HepG2 (cell line): Measurements from ENCODE around the gene TPX2. TPM values are rescaled to one million over a fixed set of nuclear protein-coding genes. Genes with fewer than 3 reads are reported as not detected.

Experiments used
- CHD2 ChIP-seq: IDR thresholded peaks from 2 replicates; pipeline ENCODE4 v1.6.1; 2011; ENCODE audit warnings: low read depth, low read length, improper control_type of control experiment
- DR1 ChIP-seq: sonication (generic); formaldehyde crosslinking; IDR thresholded peaks from 2 replicates; pipeline ENCODE4 v1.8.0; 2021; ENCODE audit warnings: mild to moderate bottlenecking, missing genetic modification reagents, inconsistent platforms
- FOXA1 ChIP-seq, 2 experiments: fragments of 450-650 bp in 1 of 2; sonication (generic) in 1 of 2; formaldehyde crosslinking in 1 of 2; IDR thresholded peaks; 2 replicates each; pipeline versions ENCODE4 v1.4.0 to v1.6.1; 2016 to 2020; ENCODE audit warnings: missing genetic modification reagents in 1 of 2
- ISL2 ChIP-seq: sonication (generic); formaldehyde crosslinking; IDR thresholded peaks from 2 replicates; pipeline ENCODE4 v1.5.0; 2020; ENCODE audit warnings: missing genetic modification reagents
- NFE2L2 ChIP-seq: fragments of 150-350 bp; IDR thresholded peaks from 2 replicates; pipeline ENCODE4 v1.6.1; 2014; ENCODE audit warnings: low read length
- PCBP2 ChIP-seq: fragments of 200-400 bp; formaldehyde crosslinking; optimal IDR thresholded peaks from 2 replicates; pipeline ENCODE3; 2018; ENCODE audit warnings: low read length, low read depth; ENCODE audit not compliant: poor library complexity, severe bottlenecking
- ZNF101 ChIP-seq: sonication (generic); formaldehyde crosslinking; IDR thresholded peaks from 2 replicates; pipeline ENCODE4 v1.4.0; 2020; ENCODE audit warnings: mild to moderate bottlenecking, low read depth, missing genetic modification reagents, borderline replicate concordance
- ZNF335 ChIP-seq: sonication (generic); formaldehyde crosslinking; IDR thresholded peaks from 2 replicates; pipeline ENCODE4 v1.4.0; 2020; ENCODE audit warnings: missing genetic modification reagents
- polyA plus RNA-seq, 8 experiments: library from polyadenylated mRNA; depleted of rRNA in 3 of 8; stranded (reverse) in 7 of 8; unstranded in 1 of 8; fragments of >200 nt; fragmentation: Illumina TruSeq in 4 of 8; extraction: Trizol in 4 of 8; gene quantifications; 2 replicates each; pipeline versions ENCODE4 v1.2.1 to v1.2.3, GENCODE V29; 2011 to 2016; ENCODE audit warnings: low read depth in 4 of 8, missing spikeins in 1 of 8, mixed read lengths in 1 of 8; ENCODE audit not compliant: insufficient read depth in 1 of 8
- total RNA-seq, 5 experiments: library from RNA; depleted of rRNA; stranded (reverse); fragments of >200 nt; fragmentation: Illumina TruSeq; extraction: Trizol; gene quantifications; 2 replicates each; pipeline ENCODE4 v1.2.3, GENCODE V29; 2016; ENCODE audit warnings: low read depth in 1 of 5
- TF ChIP-seq, protein P1 (sequence below): sonication (generic); formaldehyde crosslinking; IDR thresholded peaks from 2 replicates; pipeline ENCODE4 v1.4.0; 2020; ENCODE audit warnings: missing genetic modification reagents, low read depth, mild to moderate bottlenecking, borderline replicate concordance
- TF ChIP-seq, protein P2 (sequence below): sonication (generic); formaldehyde crosslinking; IDR thresholded peaks from 2 replicates; pipeline ENCODE4 v1.4.0; 2020; ENCODE audit warnings: missing genetic modification reagents; ENCODE audit errors: not compliant biosample characterization
- TF ChIP-seq, protein P3 (sequence below), 2 experiments: fragments of 450-650 bp in 1 of 2; sonication (generic) in 1 of 2; formaldehyde crosslinking in 1 of 2; IDR thresholded peaks; 2 replicates each; pipeline versions ENCODE4 v1.6.1 to v1.8.0; 2016 to 2022; ENCODE audit warnings: antibody characterized with exemption in 1 of 2, mild to moderate bottlenecking in 1 of 2, missing genetic modification reagents in 1 of 2
- TF ChIP-seq, protein P4 (sequence below): sonication (generic); formaldehyde crosslinking; IDR thresholded peaks from 2 replicates; pipeline ENCODE4 v1.8.1; 2023; ENCODE audit warnings: missing genetic modification reagents, inconsistent platforms, borderline replicate concordance
- TF ChIP-seq, protein P5 (sequence below): sonication (generic); formaldehyde crosslinking; IDR thresholded peaks from 2 replicates; pipeline ENCODE4 v1.5.0; 2020; ENCODE audit warnings: missing genetic modification reagents

The TPX2 gene
- total and polyA plus RNA-seq, 2 of the 13 experiments (the other 11 are each of a cell fraction or from before 2014, with no cell fraction given): 34.3 to 124 TPM

DNA sequence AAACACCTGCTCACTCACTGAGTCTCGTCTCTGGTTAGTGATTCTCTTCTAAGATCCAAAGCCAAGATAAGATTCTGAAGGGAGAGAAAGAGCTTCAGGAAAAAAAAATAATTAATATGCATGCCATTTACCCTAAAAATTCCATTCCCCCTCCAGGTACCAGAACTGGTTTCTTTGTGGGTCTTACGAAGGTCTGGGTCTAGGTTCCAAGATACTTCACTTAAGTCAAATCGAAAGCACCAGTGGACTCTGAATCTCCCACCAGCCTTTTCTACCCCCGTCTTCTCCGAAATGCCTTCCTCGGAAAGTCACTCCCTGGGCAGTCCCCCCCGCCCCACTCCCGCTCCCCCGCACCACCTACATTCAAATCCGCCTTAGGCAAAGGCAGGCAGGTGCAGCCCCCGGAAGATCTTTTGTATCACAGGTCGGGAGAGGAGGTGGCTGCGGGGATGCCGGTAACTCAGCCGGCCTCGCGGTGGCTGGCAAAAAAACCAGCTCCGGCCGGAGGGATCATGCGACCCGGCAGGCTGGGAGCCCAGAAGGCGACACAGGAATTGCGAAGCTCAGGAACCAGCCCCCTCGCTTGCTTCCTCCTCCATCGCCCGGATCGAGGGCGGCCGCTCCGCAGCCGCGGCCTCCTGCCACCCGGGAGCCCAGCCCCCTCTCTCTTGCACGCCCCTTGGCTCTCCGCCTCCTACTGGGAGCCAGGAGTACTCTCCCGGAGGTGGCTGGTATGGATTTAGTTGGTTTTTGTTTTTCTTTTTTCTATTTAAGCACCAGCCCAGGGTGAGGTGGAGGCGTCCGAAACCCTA is 16.6 kb upstream of the TPX2 start, which contains the start of gene BCL2L1 (continued):
- TF ChIP-seq PCBP2: peak; percentile 24
- TF ChIP-seq, protein P1, sequence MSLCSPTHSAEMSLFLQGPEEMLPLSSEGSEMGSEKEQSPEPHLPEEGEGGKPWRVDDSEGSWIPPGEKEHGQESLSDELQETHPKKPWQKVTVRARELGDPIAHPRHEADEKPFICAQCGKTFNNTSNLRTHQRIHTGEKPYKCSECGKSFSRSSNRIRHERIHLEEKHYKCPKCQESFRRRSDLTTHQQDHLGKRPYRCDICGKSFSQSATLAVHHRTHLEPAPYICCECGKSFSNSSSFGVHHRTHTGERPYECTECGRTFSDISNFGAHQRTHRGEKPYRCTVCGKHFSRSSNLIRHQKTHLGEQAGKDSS (CRISPR knock-in tag): peak; percentile 61; the same call in 1 of the 2 replicates
- TF ChIP-seq, protein P2, sequence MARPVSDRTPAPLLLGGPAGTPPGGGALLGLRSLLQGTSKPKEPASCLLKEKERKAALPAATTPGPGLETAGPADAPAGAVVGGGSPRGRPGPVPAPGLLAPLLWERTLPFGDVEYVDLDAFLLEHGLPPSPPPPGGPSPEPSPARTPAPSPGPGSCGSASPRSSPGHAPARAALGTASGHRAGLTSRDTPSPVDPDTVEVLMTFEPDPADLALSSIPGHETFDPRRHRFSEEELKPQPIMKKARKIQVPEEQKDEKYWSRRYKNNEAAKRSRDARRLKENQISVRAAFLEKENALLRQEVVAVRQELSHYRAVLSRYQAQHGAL: no peak
- TF ChIP-seq NFE2L2: no peak
- TF ChIP-seq, protein P3, sequence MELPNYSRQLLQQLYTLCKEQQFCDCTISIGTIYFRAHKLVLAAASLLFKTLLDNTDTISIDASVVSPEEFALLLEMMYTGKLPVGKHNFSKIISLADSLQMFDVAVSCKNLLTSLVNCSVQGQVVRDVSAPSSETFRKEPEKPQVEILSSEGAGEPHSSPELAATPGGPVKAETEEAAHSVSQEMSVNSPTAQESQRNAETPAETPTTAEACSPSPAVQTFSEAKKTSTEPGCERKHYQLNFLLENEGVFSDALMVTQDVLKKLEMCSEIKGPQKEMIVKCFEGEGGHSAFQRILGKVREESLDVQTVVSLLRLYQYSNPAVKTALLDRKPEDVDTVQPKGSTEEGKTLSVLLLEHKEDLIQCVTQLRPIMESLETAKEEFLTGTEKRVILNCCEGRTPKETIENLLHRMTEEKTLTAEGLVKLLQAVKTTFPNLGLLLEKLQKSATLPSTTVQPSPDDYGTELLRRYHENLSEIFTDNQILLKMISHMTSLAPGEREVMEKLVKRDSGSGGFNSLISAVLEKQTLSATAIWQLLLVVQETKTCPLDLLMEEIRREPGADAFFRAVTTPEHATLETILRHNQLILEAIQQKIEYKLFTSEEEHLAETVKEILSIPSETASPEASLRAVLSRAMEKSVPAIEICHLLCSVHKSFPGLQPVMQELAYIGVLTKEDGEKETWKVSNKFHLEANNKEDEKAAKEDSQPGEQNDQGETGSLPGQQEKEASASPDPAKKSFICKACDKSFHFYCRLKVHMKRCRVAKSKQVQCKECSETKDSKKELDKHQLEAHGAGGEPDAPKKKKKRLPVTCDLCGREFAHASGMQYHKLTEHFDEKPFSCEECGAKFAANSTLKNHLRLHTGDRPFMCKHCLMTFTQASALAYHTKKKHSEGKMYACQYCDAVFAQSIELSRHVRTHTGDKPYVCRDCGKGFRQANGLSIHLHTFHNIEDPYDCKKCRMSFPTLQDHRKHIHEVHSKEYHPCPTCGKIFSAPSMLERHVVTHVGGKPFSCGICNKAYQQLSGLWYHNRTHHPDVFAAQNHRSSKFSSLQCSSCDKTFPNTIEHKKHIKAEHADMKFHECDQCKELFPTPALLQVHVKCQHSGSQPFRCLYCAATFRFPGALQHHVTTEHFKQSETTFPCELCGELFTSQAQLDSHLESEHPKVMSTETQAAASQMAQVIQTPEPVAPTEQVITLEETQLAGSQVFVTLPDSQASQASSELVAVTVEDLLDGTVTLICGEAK (IDR thresholded peaks at IDR 0.05): no peak
- TF ChIP-seq, protein P3 (CRISPR knock-in tag; IDR thresholded peaks at IDR 0.05): no peak; the same call in 1 of the 2 replicates
- TF ChIP-seq, protein P4, sequence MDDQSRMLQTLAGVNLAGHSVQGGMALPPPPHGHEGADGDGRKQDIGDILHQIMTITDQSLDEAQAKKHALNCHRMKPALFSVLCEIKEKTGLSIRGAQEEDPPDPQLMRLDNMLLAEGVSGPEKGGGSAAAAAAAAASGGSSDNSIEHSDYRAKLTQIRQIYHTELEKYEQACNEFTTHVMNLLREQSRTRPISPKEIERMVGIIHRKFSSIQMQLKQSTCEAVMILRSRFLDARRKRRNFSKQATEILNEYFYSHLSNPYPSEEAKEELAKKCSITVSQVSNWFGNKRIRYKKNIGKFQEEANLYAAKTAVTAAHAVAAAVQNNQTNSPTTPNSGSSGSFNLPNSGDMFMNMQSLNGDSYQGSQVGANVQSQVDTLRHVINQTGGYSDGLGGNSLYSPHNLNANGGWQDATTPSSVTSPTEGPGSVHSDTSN (CRISPR knock-in tag): no peak
- TF ChIP-seq, protein P5, sequence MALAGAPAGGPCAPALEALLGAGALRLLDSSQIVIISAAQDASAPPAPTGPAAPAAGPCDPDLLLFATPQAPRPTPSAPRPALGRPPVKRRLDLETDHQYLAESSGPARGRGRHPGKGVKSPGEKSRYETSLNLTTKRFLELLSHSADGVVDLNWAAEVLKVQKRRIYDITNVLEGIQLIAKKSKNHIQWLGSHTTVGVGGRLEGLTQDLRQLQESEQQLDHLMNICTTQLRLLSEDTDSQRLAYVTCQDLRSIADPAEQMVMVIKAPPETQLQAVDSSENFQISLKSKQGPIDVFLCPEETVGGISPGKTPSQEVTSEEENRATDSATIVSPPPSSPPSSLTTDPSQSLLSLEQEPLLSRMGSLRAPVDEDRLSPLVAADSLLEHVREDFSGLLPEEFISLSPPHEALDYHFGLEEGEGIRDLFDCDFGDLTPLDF: no peak
- peak; percentile 68 for TF ChIP-seq CHD2
- TF ChIP-seq DR1 (CRISPR knock-in tag): no peak
- no peak for TF ChIP-seq ZNF335 (CRISPR knock-in tag)
- TF ChIP-seq ISL2 (CRISPR knock-in tag): no peak
- TF ChIP-seq ZNF101 (CRISPR knock-in tag): 0 out of 2 replicates have a peak, but pooled peaks have one; percentile 32
- no peak for TF ChIP-seq FOXA1 (IDR thresholded peaks at IDR 0.05)
- peak; percentile 17; the same call in 1 of the 2 replicates for TF ChIP-seq FOXA1 (CRISPR knock-in tag; IDR thresholded peaks at IDR 0.05)
